Putamen (tissue), 1 donor: ENCODE results near the gene PRPF38A.
"Not testable (repeated sequence)": the region's sequence is repeated elsewhere in the genome, so short reads cannot be mapped to it uniquely, and the experiment has no call there.

ENCODE experiments used
- DNase-seq: peaks from one replicate; pipeline ENCODE4 v3.0.0-alpha.2; 2016; ENCODE audit warnings: low spot score

PRPF38A gene

GRCh38 chr1:52404116-52404974 lies at the start of gene PRPF38A, which contains the start of gene ORC1:
Gene PRPF38A (plus strand): TSS chr1:52404602. CDS start chr1:52404750, 148 bp downstream.
Gene ORC1 (minus strand): TSS chr1:52404423. CDS start chr1:52402223, 2,200 bp downstream.
- DNase-seq = peak; percentile 97

GRCh38 chr1:52355436-52355835 lies 49.0 kb upstream of the PRPF38A start:
- no peak for DNase-seq

GRCh38 chr1:52355847-52356505 lies 48.4 kb upstream of the PRPF38A start:
- DNase-seq = no peak

GRCh38 chr1:52356818-52357355 lies 47.5 kb upstream of the PRPF38A start:
- no peak for DNase-seq

- DNase-seq = no peak
Measured at GRCh38 chr1:52357397-52357796, 47.0 kb upstream of the PRPF38A start.

GRCh38 chr1:52358851-52359497 lies 45.4 kb upstream of the PRPF38A start:
- DNase-seq = no peak

- no peak for DNase-seq
Measured at GRCh38 chr1:52359676-52360594, 44.5 kb upstream of the PRPF38A start.

- no peak for DNase-seq
Measured at GRCh38 chr1:52360595-52360968, 43.8 kb upstream of the PRPF38A start.

- no peak for DNase-seq
Measured at GRCh38 chr1:52364235-52364839, 40.1 kb upstream of the PRPF38A start.

- peak; percentile 47 for DNase-seq
Measured at GRCh38 chr1:52365071-52365745, 39.2 kb upstream of the PRPF38A start.

GRCh38 chr1:52365746-52366516 lies 38.5 kb upstream of the PRPF38A start, which contains the start of gene CC2D1B:
Gene CC2D1B (minus strand): TSS chr1:52366205. CDS start chr1:52364620, 1,585 bp downstream.
- DNase-seq = peak; percentile 89

GRCh38 chr1:52366517-52366827 lies 37.9 kb upstream of the PRPF38A start:
- DNase-seq = no peak

- no peak for DNase-seq
Measured at GRCh38 chr1:52367272-52367671, 37.1 kb upstream of the PRPF38A start.

GRCh38 chr1:52368383-52369172 lies 35.8 kb upstream of the PRPF38A start:
- DNase-seq = peak; percentile 41

GRCh38 chr1:52369851-52370250 lies 34.6 kb upstream of the PRPF38A start:
- DNase-seq = not testable (repeated sequence)

- DNase-seq = no peak
Measured at GRCh38 chr1:52385376-52385775, 19.0 kb upstream of the PRPF38A start.

- no peak for DNase-seq
Measured at GRCh38 chr1:52386458-52386857, 17.9 kb upstream of the PRPF38A start.

- DNase-seq = no peak
Measured at GRCh38 chr1:52393174-52393573, 11.2 kb upstream of the PRPF38A start.

GRCh38 chr1:52399629-52400028 lies 4.8 kb upstream of the PRPF38A start:
- no peak for DNase-seq
